GM18519 (cell line): ENCODE measurements around the gene PLTP.
"Not testable (repeated sequence)": the region's sequence is repeated elsewhere in the genome, so short reads cannot be mapped to it uniquely, and the experiment has no call there.

Source experiments
- ATAC-seq: cut with Tn5 transposase; IDR thresholded peaks from one replicate; pipeline ENCODE4 v1.9.1; 2021; ENCODE audit warnings: mild to moderate bottlenecking, moderate library complexity; ENCODE audit not compliant: unreplicated experiment, low FRiP score

PLTP gene

GRCh38 chr20:45901332-45901731 lies 10.6 kb downstream of the PLTP start:
- ATAC-seq: not testable (repeated sequence)

GRCh38 chr20:45899046-45899835 lies 12.7 kb downstream of the PLTP start:
- no peak for ATAC-seq

- no peak for ATAC-seq
These were observed 13.7 kb downstream of the PLTP start for GRCh38 chr20:45898285-45898684.

- no peak for ATAC-seq
These were observed 14.3 kb downstream of the PLTP start for GRCh38 chr20:45897692-45898091.

GRCh38 chr20:45897289-45897688 lies 14.7 kb downstream of the PLTP start:
- no peak for ATAC-seq

GRCh38 chr20:45896641-45897161 lies 15.3 kb downstream of the PLTP start:
- ATAC-seq: no peak

- ATAC-seq: no peak
These were observed 17.2 kb downstream of the PLTP start for GRCh38 chr20:45894797-45895196.

- ATAC-seq: no peak
These were observed 18.1 kb downstream of the PLTP start for GRCh38 chr20:45893831-45894230.

- no peak for ATAC-seq
These were observed 19.0 kb downstream of the PLTP start for GRCh38 chr20:45892828-45893500.

- no peak for ATAC-seq
These were observed 19.7 kb downstream of the PLTP start for GRCh38 chr20:45892049-45892825.

GRCh38 chr20:45890985-45891983 lies 20.7 kb downstream of the PLTP start, which contains the start of the genes CTSA and NEURL2:
CTSA (plus strand) TSS chr20:45891335; CDS start chr20:45891569, 234 bp downstream.
NEURL2 (minus strand) TSS chr20:45891208; CDS start chr20:45890991, 217 bp downstream.
- ATAC-seq: no peak

GRCh38 chr20:45890077-45890984 lies 21.6 kb downstream of the PLTP start:
- no peak for ATAC-seq

- ATAC-seq: no peak
These were observed 23.3 kb downstream of the PLTP start for GRCh38 chr20:45888681-45889080.

GRCh38 chr20:45887346-45887715 lies 24.6 kb downstream of the PLTP start, which contains the start of gene SPATA25:
SPATA25 (minus strand) TSS chr20:45887622; CDS start chr20:45887590, 32 bp downstream.
- ATAC-seq: no peak

- ATAC-seq: no peak
These were observed 25.2 kb downstream of the PLTP start for GRCh38 chr20:45886590-45887345.

GRCh38 chr20:45883100-45883469 lies 28.9 kb downstream of the PLTP start:
- no peak for ATAC-seq

- ATAC-seq: no peak
These were observed 29.4 kb downstream of the PLTP start for GRCh38 chr20:45882469-45883099.
